NCI-H446 treated with DMSO at 0.1 percent for 48 hours (cell line): ENCODE measurements around the gene TRIM38.
"Not testable (repeated sequence)": the region's sequence is repeated elsewhere in the genome, so short reads cannot be mapped to it uniquely, and the experiment has no call there.

Experiments
- DNase-seq: peaks from one replicate; lab custom pipeline; 2025; lab: John Stamatoyannopoulos, UW

TRIM38 gene

GRCh38 chr6:26006086-26006939 is 43.7 kb downstream of the TRIM38 start:
- DNase-seq = no peak

DNA sequence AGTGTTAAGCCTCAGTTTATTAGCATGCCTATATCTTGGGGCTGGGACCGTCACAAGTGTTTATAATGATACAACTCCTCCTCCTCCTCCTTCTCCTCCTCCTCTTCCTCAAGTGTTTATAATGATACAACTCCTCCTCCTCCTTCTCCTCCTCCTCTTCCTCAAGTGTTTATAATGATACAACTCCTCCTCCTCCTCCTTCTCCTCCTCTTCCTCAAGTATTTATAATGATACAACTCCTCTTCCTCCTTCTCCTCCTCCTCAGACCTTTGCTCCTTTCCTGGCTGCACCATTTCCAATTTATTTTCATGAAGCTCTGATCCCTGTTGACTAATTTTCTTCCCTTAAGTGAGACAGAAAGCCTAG is 44.3 kb downstream of the TRIM38 start:
- not testable (repeated sequence) for DNase-seq

GRCh38 chr6:26008470-26008869 is 45.9 kb downstream of the TRIM38 start:
- no peak for DNase-seq

DNA sequence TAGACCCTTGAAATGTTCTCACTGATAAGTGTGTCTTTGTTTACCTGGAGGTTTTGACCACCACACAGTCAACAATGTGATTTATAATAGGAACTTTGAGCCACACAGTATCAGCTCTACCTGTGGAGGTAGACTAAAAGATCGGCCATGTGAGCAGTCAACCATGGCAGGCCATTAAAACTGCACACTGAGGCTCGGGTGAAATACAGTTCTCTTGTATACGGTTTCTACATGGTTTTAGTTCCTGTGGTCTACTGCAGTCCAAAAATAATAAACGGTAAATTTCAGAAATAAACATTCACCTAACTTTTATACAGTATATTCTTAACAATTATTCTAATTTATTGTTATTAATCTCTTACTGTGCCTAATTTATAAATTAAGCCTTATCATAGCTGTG is 47.2 kb downstream of the TRIM38 start:
- no peak for DNase-seq

DNA sequence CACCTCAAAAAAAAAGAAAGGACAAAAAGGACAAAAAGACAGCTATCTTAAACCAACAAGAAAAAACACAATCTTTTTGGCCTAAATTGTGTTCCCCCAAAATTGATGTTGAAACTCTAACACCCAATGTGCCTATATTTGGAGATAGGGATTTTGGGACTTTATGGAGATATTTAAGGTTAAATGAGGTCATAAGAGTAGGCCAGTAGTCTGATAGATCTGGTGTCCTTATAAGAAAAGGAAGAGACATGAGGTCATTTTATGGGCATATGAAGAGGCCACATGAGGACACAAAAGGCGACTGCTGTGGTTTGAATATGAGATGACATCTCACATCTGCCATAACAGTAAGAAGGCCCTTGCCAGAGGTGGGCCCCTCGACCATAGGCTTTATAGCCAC is 49.5 kb downstream of the TRIM38 start:
- DNase-seq = no peak

- DNase-seq = not testable (repeated sequence)
Measured at GRCh38 chr6:26014386-26014785, 51.8 kb downstream of the TRIM38 start.

DNA sequence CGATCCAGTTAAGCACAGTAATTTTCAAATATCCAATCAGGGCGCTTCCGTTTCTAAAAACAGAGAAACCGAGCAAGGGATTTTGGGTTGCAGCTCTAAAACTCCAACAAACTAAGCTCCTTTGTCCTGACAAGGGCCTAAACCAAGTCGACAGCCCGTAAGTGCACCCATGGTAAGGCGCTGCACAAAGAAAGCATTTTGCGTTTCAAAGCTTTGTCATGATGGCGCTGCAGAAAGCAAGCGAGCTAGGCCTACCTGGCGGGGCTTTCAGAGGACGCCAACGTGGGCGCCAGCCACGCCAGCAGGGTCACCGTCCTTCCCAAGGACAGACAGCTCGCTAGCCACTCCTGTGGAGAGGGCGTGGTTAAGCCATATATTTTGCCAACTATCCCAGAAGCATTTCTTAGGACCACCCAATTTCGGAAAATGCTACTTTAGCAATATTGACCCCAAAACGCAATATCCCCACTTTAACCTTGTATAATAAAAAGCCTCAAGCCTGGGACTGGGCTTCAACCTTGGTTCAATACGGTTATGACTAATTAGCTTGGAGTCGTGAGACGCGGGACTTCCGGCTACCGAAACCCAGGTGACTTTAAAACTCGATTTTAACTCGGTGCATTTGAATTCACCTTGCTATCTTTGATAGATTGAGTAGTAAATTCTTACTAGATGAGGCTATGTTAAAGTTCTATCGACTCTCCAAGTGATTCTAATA is 53.8 kb downstream of the TRIM38 start:
- DNase-seq = no peak

GRCh38 chr6:26016963-26017631 is 54.5 kb downstream of the TRIM38 start:
- no peak for DNase-seq

- no peak for DNase-seq
Measured at GRCh38 chr6:26017632-26017966, 55.0 kb downstream of the TRIM38 start.

DNA sequence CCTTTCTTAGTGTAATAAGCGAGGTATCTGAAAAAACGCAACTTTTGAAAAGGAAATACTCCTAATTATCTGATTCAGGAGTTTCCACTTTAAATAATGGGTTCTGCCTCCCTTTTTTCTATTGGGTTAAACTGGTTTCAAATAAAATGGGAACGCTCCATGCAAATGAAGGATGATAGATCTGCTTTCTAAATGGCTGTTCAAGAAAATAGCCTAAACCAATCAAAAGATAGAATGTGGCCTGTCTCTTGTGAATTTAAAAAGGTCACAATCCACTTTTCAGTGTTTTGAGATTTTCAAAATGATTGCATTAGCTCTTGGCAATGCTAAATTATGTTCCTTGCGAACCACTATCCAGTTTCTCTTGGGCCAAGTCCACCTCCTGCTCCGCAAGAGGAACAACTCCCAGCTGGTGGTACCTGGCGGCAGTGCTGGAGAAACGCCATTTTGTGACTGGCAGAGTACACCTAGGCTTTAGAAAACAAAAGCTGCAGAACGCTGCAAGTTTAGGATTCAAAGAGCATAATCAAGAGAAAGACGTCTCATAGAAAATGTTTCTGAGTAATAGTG is 56.7 kb downstream of the TRIM38 start:
- no peak for DNase-seq

DNA sequence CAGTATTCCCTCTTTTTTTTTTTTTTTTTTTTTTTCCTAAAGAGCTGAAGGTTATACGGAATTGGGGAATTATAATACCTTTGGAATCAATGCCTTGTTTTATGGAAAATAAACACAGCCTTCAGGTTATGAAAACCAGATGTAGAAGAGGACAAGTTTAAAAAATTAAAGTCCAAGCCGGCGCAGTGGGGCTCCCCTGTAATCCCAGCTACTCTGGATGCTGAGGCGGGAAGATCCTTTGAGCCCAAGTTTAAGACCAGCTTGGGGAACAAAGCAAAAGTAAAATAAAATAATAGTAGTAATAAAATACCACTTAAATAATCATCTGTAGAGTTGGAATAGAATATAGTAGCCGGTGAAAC is 57.3 kb downstream of the TRIM38 start:
- DNase-seq = no peak

- DNase-seq = no peak
Measured at GRCh38 chr6:26020329-26021000, 57.9 kb downstream of the TRIM38 start.

- no peak for DNase-seq
Measured at GRCh38 chr6:26021001-26021349, 58.4 kb downstream of the TRIM38 start.

DNA sequence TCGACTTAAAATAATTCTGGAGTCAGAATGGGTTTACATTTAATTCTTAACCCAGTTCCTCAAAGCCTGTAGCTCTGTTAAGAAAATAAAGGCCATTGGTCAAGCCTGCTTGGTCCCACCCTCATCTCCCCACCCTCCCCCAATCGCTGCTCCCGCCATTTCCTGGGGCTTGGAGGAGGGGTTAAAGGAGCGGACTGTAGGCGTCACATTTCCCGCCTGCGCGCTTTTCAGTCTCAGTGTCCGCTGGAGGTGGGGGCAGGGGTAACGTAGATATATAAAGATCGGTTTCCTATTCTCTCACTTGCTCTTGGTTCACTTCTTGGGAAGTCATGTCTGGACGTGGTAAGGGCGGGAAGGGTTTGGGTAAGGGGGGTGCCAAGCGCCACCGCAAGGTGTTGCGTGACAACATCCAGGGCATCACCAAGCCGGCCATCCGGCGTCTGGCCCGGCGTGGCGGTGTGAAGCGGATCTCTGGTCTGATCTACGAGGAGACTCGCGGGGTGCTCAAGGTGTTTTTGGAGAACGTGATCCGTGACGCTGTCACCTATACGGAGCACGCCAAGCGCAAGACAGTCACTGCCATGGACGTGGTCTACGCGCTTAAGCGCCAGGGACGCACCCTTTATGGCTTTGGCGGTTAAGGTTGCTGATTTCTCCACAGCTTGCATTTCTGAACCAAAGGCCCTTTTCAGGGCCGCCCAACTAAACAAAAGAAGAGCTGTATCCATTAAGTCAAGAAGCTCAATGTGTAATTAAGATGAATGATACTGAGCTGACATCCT is 58.9 kb downstream of the TRIM38 start:
- peak; percentile 84 for DNase-seq

DNA sequence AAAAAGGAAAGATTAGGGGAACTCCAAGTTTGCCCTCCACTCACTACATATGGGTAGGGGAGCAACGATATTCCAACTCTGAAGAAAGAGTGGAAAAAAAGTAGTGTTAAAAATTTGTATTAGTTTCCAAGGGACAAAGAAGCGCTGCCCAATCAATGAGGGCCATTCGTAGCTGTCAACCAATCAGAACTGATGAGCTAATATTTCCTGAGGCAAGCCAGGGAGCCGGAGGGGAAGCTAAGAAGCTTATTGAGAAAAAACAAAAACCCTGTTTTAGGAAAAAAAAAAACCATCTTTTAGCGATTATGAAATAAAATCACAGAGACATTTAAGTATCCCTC is 59.5 kb downstream of the TRIM38 start:
- DNase-seq = peak; percentile 74

DNA sequence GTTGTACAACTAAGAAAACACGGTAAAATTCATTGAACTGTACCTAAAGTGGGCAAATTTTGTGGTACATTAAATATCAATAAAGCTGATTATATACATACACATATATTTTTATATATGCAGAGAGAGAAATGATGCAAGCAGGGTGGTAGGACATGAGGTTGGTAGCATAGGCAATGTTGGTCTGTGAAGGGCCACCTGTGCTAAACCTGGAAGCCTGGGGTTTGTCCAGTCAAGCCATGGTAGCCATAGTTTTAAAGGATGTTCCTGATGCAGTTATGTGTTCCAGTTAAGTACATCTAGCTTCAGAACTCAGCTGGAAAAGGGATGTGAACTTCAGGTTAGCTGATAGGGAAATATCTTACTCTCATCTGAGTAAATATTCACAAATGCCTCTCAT is 60.1 kb downstream of the TRIM38 start:
- DNase-seq = no peak

DNA sequence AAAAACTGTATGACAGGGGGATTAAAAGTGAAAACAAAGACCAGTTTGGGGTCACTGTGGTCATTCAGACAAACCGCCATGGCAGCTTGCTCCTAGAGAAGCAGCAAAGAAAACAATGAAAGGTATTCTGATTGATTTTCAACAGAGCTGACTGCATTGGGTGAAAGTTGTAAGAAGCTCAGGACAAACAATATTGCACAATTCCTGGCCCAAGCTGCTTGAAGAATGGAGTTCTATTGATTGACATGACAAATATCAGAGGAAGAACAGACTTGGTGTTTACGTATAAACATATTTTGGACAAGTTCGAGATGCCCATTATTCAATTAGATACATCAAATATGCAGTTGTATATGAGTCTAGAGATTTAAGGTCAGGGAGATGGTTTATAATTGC is 62.0 kb downstream of the TRIM38 start:
- no peak for DNase-seq

- DNase-seq = no peak
Measured at GRCh38 chr6:26025047-26025893, 62.7 kb downstream of the TRIM38 start.

DNA sequence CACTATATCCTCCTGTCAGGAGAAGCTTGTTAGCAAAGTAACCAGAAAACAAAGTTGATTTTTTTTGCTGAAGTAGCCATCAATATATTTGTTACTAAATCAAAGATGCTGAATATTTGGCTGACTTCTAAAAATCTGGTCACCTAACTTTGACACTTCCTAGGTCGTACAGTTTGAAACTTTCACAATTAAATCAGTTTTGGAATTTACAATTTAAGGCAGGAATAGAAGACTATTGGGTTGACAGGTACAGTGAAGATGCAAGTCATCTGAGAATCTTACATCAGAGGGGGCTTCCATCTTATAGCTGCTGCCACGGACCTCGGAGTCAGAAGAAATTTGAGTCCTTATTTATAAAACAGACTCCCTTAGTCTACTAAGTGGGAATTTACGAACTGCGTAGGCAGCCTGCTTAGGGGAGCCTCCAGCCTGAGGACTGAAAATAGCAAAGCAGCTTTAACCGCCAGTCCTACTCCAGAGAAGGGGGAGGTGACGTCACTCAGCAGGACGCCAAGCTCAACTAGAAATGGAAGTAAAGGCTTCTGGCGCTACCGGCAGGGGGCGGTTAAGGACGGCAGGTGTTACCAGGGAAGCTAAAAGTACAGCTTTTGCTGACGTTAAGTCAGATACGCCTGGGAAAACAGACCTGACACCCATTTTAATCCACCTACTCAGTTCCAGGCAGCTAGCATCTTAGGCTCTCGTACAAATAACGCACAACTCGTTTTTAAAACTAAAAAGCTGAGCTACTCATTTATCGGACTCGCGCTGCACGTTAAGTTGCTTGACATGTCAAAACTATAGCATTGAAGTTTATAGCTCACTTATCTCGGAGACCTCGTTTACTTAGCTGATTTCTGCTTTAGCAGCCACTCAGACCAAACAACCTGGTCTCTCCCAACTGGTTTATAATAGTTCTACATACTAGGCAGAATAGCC is 63.6 kb downstream of the TRIM38 start:
- DNase-seq = peak; percentile 89
